DMS153 (cell line): Measurements from ENCODE around the gene CABS1.

Experiments used
- DNase-seq: peaks from one replicate; lab custom pipeline; 2025; lab: John Stamatoyannopoulos, UW

CABS1 gene

DNA sequence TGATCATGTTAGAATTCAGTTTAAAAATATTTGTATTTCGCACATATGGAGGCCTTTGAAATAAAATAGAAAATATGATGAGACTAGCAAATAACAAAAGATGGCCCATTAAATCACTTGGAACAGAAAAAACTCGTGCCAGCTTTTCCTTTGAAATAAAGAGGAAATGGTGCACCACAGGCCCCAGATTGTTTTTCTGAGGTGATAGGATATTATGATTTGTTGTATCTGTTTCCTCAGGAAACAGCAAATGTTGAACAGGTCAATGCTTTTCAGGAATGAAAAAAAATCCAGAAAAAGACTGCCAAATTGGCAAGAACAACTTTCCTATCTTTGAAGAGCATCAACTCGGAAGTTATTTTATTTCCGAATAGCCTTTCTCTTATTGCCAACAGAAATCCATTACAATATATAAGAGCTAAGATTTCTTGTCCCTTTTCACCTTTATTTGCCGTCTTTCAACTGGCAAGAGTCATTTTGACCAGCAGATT lies 48.0 kb downstream of the CABS1 start, which contains the start of gene SMR3B:
TSS of gene SMR3B (plus strand) at position 441 of the 491 bp plus-strand sequence. CDS start 1,380 bp downstream, outside the sequence.
- no peak for DNase-seq
